Measurements from ENCODE around the gene CMTM6. TPM values are rescaled to one million over a fixed set of nuclear protein-coding genes. Genes with fewer than 3 reads are reported as not detected.

Gene CMTM6
- total RNA-seq, 1 experiment from 2014 or later = 43.5 TPM

DNA sequence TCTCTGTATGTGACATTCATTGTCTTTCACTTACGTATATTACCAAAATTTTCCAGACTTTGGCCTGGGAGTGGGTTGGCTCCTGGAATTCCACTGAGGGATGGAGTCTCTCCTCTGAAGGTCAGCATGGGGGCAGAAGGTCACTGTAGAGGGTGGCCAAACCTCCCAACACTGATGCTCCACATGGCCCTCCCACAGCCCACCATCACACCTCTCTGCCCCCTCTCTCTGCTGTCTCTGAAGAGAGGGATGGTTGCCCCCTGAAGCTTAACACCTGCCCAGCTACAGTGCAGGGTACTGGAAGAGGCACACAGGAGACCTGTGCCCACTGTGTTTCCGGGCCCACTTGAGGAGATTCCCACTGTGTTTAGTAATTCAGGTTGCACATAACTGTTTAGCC is 52.2 kb downstream of the CMTM6 start:
- no peak overlapping the region for H3K27ac ChIP-seq (ENCODE audit: insufficient read length, low read depth, low read length)

More for the DNA sequence above, 52.2 kb downstream of the CMTM6 start:
- Histone ChIP-seq H3K14ac (ENCODE audit: insufficient read depth, low read length) (no peak overlapping the region), H3K9ac (ENCODE audit: extremely low read depth, insufficient read length, low read length) (no peak overlapping the region), H2BK5ac (ENCODE audit: insufficient read length, low read length) (no peak overlapping the region), H3K23me2 (ENCODE audit: insufficient read length, low read depth, low read length, poor library complexity, severe bottlenecking) (no peaks in the 10 kb centered on the region), H2BK20ac (ENCODE audit: low read depth, low read length, poor library complexity, severe bottlenecking) (no peak overlapping the region), H2BK12ac (ENCODE audit: insufficient read length, low read depth, low read length) (no peak overlapping the region), H4K8ac (replicated peaks; ENCODE audit: insufficient read length, low read depth, low read length) (no peak overlapping the region), H2AFZ (ENCODE audit: low read length) (no peak overlapping the region), H3K79me1 (ENCODE audit: insufficient read depth, low read depth, low read length, poor library complexity, severe bottlenecking) (no peaks in the 10 kb centered on the region), H2AK5ac (ENCODE audit: insufficient read length, low read length) (no peak overlapping the region), H3T11ph (ENCODE audit: low read length) (no peak overlapping the region), H3K18ac (ENCODE audit: insufficient read length, low read depth, low read length) (no peak overlapping the region), H2BK120ac (ENCODE audit: low read depth, low read length, poor library complexity, severe bottlenecking) (no peak overlapping the region), H3K23ac (ENCODE audit: insufficient read length, low read depth, low read length) (no peak overlapping the region), H4K5ac (ENCODE audit: insufficient read length, low read depth, low read length) (no peak overlapping the region), H3K79me2 (ENCODE audit: insufficient read depth, low read length) (no peaks in the 10 kb centered on the region), H2BK15ac (ENCODE audit: low read depth, low read length) (no peak overlapping the region), H3K27me3 (ENCODE audit: insufficient read depth, low read length) (no peaks in the 10 kb centered on the region), H3K4me2 (ENCODE audit: insufficient read depth, insufficient read length, low read length) (no peak overlapping the region), H4K20me1 (ENCODE audit: control insufficient read depth, insufficient read depth, insufficient read length) (no peaks in the 10 kb centered on the region), H3K4ac (ENCODE audit: low read depth, low read length) (no peak overlapping the region), H3K9me3 (ENCODE audit: control insufficient read depth, low read depth, low read length) (no peaks in the 10 kb centered on the region), H3K4me1 (ENCODE audit: insufficient read depth, low read length) (no peaks in the 10 kb centered on the region), H4K91ac (ENCODE audit: insufficient read length, low read depth, low read length) (no peak overlapping the region), H3K56ac (ENCODE audit: insufficient read length, low read depth, low read length) (no peak overlapping the region)
- Mint-ChIP-seq H3K27ac (0 out of 7 replicates have a peak overlapping the region, but pooled peaks of 1 of the 3 experiments have one; percentile 32), H3K4me3 (no peak overlapping the region), H3K27me3 (ENCODE audit: low read depth) (no peaks in the 10 kb centered on the region), H3K4me1 (peaks cover 30 to 31% of the 10 kb centered on the region in 2 experiments), H3K9me3 (no peaks in the 10 kb centered on the region; a peak in 1 of 5 replicates), H3K36me3 (ENCODE audit: insufficient read depth in 1 of 3, low read depth in 3 of 3) (peaks cover 3 to 30% (median 14%) of the 10 kb centered on the region in 3 experiments; a peak in 5 of 7 replicates)
- TF ChIP-seq, protein P1, sequence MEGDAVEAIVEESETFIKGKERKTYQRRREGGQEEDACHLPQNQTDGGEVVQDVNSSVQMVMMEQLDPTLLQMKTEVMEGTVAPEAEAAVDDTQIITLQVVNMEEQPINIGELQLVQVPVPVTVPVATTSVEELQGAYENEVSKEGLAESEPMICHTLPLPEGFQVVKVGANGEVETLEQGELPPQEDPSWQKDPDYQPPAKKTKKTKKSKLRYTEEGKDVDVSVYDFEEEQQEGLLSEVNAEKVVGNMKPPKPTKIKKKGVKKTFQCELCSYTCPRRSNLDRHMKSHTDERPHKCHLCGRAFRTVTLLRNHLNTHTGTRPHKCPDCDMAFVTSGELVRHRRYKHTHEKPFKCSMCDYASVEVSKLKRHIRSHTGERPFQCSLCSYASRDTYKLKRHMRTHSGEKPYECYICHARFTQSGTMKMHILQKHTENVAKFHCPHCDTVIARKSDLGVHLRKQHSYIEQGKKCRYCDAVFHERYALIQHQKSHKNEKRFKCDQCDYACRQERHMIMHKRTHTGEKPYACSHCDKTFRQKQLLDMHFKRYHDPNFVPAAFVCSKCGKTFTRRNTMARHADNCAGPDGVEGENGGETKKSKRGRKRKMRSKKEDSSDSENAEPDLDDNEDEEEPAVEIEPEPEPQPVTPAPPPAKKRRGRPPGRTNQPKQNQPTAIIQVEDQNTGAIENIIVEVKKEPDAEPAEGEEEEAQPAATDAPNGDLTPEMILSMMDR (conservative IDR thresholded peaks at IDR 0.05) = no peak
- no peak for DNase-seq
- WGBS (ENCODE audit: extremely low coverage, insufficient read length, low lambda C conversion rate) = no CpG with 5 or more reads among the region's 2 CpGs
